CD4-positive, alpha-beta T cell treated with Interleukin-4 for 1 hour (primary cell): ENCODE data around the gene TTC28.
"Not testable (repeated sequence)": the region's sequence is repeated elsewhere in the genome, so short reads cannot be mapped to it uniquely, and the experiment has no call there.

Source experiments
- DNase-seq, 2 donors: peaks; one replicate each; pipeline ENCODE4 v3.0.0-alpha.2; 2020 to 2022

Gene TTC28

DNA sequence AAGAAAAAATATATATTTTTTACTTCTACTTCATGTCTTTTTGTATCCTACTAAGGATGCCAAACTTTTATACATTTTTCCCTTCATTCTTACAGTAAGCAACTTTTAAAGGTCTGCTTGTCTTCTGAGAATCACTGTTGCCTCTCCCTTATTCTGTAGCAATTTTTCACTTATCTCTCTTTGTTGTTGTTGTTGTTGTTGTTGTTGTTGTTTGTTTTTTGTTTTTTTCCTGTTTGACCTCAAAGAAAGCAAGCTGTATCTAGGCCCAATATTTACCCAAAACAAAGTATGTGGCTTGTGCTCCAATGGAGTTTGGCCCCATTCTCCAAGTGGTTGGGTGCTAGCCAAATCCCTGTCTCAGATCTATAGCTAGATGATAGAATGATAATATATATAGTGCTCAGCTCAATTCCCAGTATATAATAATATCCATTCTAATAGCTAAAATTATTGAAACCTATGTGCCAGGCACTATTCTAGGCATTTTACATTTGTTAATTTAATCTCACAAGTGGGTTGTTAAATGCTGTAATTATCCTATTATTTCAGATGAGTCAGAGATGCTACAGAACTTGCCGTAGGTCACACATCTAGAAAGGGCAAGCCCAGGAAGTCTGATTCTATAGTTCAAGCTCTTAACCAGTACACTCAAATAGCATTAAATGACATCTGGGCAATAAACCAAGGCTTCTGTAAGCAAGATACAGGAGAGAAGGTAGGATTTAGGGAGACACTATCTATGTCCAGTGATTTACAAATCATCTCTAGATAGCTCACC is 555.5 kb downstream of the TTC28 start:
- no peak for DNase-seq

DNA sequence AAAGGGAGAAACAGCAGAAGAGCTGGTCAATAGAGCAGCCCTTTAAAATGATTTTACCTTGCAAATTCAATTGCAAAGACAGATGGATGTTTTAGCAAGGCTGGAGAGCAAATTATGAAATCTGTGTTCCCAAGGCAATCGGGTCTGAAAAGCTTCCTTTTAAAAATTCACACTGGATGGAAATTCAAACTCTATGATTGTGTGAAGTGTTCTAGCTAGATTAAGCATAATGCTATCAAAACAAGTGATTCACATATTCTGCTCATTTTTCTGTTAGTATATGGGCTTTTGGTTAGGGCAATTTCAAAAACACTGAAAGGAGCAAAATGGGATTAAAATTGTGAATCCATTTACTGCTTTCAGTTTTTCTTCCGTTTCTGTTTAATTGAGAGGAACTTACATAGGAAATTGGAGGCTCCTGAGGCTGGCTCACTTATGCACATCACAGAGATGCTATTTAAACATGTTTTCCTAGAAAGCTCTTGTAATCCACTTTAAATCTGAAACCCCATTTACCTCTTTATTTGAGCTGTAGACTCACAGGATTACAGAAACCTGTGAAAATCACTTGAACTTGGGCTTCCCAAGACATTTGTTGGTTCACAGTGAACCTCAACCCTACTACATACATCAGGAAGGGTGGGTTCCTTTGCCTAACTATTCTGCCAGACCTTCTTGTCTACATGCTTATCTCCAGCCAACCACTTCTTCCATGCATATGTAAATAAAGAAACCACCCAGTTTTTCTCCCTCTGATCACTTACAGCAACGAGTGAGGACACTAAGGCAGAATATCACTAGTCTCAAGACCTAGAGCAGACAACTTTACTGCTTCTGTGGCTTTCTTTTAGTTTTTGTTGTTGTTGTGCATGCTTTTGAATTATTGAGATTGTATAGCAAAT is 558.7 kb downstream of the TTC28 start:
- DNase-seq = no peak

DNA sequence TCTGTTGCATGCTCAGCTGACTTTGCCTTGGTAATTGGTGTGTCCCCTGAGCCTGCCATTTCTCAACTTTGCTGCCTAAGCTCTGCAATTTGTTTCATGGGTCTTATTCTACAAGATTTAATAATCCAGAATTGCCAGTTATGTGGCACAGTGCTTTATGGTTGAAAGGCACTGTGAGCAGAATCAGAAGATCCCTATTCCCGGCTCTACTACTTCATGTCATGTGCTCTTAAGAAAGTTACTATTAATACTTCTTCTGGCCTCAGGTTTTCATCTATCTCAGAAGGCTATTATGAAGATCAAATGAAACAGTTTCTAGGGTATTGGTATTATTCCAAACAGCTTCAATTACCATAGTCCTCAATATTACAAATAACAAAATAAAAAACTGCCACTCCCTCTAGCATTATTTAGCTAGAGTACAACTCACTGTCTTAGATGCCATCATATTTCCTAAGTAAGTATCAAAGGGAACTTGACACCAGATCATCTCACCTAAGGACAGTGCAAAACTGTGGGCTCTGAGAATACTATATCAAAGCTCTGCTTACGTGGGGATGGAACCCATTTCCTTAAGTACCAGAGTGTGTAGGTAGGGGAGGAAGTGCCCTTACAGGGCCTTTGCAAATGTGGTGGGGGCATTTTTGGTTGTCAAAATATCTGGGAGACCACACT is 560.5 kb downstream of the TTC28 start:
- no peak for DNase-seq

DNA sequence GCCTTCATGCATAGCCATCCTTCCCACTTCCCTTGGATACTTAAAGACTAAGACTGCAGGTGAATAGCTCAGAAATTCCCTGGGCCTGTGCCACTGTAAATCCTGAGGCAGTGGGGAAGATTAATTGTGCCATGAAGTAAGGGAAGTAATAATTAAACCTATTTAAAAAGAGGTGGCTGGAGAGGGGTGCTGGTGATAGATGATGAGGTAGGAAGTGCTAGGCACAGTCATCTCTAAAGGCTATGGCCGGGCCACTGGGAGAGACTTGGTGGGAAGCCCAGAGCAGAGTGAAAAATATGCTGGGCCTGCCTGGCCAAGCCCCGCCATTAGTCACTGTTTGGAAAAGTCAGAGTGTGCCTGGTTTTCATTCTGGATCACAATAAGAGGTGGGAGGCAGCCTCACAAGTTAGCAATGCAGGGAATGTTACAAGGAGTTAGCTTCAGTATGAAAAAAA is 563.4 kb downstream of the TTC28 start:
- DNase-seq = no peak

DNA sequence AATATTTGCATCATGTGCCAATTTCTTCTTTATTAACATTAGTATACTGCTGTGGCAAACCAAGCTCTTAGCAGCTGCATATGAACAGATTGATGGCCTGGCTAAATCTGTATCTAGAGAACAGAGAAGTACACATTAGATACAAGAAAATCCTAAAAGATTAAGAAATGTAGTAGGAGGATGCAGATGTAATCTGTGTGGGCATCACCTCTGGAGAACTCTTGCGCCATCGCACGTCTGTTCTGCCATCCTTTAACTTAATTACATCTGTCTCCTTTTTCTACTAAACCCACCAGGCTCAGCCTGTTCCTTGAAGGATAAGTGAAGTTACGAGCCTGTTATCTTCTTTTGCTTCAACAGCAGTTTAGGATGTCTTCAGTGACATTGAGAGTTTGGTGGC is 564.2 kb downstream of the TTC28 start:
- no peak for DNase-seq

DNA sequence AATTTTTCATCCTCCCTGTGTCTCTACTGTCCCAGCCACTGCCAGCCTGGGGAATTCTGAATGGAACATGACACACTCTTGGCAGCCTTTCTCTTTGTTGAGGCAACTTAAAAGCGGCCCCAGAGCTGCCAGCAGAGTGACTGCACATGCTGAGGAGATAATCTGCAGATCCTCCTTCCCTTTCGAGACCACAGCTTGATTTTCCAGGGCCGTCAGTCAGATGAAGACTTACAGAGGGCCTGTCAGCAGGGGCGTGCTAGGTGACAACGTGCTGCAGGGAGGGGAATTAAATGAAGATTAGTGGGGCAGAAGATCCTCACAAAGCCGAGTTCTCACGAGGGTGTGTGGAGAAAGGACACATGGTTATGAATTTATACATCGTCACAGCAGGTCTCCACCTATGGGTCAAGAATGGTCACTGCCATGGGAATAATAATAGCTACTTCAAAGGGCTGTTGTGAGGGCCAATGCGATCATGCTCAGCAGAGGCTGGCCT is 567.0 kb downstream of the TTC28 start:
- no peak for DNase-seq

DNA sequence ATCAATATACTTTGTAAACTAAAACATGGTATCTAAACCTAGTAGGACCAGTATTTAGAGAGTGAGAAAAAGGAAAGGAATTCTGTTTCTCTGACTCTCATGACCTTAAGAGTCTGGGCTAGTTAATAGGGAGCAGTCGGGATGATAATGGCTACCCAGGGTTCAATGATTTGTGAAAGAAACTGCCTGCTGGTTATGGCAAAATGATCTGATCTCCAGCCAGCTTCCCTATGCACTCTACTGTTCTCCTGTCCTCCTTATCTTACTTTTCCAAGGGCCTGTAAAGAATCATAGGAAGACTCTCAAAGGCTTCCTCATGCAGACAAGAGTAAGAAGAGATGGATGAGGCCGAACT is 567.5 kb downstream of the TTC28 start:
- no peak for DNase-seq

DNA sequence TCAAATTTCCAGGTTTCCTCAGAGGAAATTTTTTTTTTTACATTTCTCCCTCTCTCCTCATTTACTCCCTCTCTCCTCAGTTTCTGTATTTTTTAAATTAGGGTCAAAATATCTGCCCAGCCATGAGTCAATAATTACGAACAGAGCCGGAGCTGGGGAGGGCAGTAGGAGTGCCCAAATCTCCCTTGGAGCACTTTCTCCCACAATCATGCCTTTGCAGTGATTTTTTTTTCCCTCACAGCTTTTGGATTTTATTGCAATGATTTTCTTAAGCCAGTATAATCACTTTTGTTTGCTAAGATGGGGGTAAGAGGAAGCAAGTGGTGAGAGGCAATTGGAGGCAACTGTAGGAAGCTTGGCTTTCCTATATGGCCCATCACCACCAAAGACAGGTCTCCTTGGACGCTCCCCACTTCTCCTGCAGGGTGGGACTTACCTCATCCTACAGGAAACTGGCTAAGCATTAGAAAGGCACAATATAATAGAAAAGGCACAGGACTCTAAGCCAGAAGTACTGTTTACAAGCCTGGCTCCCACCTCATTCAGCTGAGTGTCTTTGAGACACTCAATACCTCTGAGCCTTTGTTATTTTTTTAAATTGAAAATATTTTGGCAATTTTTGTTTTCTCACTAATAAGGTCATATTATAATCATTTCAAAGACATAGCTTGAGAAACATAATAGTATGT is 568.0 kb downstream of the TTC28 start:
- DNase-seq = no peak

DNA sequence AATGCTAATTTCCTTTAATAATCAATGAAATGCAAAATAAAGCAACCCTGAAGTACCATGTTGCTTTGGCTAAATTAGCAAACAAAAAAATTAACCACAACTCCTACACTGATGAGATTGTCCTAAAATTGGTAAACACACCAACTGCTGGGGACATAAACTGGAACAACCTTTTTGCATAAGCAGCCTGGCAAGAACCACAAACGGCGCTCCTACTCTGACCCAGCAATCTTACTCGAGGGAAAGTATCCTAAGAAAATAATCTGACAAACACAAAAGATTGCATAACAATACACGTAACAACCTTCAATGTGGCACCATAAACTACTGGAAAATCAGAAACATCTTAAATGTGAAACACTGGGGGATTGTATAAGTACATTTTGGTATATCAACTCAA is 570.8 kb downstream of the TTC28 start:
- DNase-seq = no peak

DNA sequence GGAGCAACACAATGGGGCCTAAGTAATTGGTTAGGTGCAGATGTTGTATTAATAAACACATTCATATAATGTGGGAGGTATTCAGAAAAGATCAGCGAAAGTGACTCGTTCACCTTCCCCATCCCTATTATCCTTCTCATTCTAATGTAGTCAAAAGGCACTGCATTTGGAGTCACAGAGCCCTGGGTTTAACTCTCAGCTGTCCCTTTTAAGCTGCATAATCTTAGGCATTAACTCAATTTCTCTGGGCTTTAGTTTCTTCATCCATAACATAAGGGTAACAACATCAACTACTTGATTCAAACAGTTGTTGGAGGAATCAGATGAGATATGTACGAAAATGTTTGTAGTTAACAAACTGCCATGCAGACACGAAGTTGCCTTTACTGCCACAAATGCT is 573.0 kb downstream of the TTC28 start:
- DNase-seq = no peak

DNA sequence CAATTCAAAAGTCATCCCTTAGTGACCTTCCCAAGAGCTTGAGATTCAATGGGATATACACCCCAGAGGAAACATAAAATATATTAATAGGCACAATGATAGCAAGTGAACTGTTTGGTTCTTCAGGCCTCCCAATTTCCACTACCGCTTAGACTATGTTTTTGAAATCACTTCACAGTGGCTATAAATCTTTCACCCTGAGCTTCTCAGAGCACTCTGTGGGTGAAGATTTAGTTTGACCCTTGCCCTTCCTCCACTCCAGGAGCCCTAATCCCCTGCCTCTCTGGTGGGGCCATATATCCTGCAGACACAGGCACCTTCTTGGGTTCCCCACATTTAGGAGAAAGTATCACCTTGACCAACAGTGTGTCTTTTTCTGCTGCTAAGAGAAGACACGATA is 573.7 kb downstream of the TTC28 start:
- no peak for DNase-seq

DNA sequence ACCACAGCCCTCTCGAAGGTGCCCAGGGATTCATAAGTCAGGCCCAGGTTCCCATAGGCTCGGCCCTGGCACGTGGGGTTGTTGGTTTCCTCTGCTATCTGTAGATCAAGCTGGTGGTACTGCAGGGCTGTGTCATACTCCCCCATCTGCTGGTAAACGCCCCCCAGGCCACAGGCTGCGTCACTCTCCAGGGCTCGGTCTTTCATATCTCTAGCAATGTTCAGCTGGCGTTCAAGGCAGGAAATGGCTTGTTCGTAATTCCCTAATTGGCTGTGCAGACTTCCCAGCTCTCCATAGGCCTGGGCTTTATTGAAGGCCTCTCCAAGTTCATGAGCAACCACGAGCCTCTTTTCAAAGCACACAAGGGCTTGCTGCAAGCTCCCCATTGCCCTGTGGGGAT is 574.2 kb downstream of the TTC28 start:
- DNase-seq = no peak

DNA sequence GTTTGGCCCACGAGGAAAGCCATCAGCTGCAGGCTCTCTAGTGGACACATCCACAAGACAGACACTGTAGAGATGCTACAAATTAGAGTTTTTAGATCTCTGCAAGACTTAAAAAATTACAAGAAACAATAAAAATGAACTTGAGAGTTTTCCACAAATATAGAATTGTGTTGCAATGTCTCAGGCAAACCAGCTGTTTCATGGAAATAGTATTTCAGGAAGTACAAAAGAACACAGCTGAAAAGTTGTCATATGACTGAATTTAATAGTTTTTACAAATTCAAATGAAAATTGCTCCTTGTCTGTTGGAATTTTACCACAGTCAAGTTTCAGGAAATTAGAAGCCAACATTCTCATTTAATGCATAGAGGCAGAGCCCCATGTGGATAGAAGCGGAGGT is 576.0 kb downstream of the TTC28 start:
- no peak for DNase-seq

DNA sequence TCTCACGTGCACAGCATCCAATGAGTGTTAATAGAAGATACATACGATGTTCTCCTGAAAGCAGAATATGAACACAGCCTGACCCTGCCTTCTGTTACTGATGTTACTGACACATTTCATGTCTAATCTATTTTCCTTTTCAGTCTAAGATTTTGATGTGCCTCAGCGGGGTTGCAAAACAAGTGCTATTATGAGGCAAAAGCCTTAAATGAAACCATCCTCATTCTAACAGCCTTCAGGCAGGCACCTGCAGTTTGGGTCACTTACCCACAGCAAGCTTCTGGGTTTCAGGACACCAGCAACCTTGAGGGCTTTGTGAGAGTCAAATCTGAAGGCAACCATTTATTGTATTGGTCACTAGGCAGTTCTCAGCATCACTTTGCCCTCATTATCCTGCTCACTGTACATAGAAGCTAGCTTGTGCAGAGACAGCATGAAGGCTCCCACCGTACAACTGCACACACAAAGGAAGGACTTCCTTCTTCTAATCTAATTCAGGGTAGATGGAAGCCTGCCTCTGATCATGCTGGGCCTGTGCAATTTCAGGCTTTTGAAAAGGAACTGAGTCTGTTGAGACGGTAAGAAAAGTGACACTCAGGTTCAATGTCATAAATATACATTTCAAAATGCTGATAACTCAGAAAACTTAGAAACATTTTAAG is 577.4 kb downstream of the TTC28 start:
- no peak for DNase-seq

DNA sequence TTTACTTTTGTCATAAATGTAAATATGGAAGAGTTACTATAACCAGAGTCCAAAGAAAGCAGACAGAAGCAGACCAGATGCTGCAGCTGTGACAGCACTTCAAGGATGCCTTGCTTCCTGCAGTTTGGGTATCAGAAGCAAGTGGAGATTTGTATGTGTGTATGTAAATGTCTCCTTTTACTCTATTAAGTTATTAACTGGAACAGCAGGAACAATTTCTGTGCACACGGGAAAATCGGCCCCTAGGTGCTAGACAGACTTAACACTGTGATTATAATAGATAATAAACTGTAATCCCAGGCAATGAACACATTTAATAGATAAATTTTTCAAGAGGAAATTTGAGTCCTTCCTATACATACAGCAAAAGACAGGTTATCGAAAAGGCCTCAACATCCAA is 582.0 kb downstream of the TTC28 start:
- no peak for DNase-seq

DNA sequence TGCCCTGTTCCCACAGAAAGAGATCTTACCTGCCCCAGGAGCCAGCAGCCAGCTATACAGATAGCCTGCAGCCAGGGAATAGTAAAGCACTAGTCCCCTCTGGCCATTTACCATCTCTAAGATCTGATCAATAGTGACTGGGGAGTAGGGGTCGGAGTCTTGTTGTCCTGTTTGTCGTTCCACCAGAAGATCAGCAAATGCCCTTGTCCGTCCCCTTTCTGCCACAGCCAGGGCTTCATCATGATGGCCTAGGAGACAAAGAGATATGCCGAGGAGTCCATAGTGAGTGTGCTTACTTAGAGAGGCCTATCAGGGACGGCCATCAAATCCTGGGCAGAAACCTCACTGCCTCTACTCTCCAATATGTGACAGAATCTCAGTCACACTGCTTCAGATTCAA is 583.5 kb downstream of the TTC28 start:
- DNase-seq = no peak

DNA sequence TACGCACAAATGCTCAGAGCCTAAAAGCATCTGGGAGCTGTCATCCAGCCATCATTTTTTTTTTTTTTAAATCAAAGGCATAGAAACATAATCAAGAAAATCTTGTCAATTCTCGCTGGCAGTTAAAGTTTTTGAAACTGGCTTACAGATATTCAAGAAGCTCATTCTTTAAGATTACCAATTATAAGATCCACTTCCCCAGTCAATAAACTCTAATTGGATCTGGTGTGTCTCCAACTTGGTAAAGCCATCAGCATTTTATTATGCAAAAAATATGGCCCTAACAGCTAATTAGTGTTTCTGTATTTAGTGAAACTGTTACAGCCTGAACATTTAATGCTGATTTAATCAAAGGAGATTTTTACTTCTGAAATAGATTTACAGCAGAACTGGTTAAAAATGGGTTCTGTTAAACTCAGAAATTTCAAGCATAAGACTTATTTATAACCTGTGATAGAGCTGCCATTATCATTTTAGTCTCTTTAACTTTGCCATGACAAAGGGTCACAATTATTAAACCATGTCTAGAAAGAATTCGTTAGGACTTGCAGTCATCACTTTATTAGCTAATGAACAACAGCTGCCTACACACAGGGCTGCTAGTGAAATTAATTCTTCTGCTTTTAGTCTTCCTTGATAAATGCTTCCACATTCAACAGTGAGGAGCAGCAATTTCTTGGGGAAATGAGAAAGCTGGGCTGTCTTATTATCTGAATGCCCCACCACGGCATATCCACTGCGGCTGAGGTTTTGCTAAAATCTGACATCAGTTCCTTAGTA is 584.1 kb downstream of the TTC28 start:
- no peak for DNase-seq

DNA sequence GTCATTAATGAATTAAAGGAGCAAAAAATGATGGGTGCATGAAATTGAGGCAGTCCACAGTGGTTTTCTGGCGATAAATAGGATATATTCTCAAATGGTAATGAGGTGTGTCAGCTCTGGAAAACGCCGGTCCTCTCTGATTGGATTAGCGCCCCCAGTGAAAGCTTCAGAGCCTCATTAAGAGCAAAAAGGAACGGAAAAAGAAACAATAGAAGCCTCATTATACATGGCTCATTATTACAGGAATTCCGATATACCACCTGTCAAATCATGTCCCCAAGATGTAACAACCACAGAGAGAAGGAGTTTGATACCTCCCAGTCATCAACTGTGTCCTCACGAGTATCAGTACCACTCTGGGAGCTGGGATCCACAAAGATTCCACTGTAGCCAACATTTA is 584.9 kb downstream of the TTC28 start:
- no peak for DNase-seq

DNA sequence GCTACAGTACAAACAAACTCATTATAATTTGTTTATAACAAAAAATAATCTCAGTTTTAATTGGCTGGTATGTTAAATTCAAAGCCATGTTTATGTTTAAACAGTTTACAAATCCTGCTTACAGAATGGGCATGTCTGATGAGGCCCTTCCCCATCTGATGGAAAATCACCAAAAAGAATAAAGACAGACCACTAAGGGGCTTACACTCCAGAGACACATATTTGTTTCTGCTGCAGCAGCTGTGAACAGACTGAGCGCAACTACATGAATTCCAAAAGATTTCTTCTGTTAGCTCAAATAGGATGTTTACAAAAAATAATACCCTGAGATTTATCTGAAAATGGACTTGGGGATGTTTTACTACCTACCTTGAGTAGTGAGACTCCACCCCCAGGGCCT is 585.9 kb downstream of the TTC28 start:
- DNase-seq = no peak

DNA sequence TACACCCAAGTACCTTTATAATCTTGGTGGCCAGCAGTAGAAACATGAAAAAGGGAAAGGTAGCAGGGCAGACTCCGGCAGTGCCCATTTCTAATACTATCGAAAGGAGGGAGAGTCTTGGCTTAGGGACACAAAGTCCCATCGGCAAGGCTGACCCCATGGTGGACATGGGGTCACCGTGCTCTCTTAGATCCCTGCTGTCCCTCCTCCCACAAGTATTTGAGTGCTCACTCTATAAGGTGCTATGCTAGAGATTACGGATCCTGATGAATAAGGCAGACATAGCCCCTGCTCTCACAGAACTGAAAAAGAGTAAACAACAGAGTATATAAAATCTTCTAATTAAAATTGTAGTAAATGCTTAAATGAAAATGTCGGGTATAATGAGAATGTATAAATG is 588.2 kb downstream of the TTC28 start:
- no peak for DNase-seq

DNA sequence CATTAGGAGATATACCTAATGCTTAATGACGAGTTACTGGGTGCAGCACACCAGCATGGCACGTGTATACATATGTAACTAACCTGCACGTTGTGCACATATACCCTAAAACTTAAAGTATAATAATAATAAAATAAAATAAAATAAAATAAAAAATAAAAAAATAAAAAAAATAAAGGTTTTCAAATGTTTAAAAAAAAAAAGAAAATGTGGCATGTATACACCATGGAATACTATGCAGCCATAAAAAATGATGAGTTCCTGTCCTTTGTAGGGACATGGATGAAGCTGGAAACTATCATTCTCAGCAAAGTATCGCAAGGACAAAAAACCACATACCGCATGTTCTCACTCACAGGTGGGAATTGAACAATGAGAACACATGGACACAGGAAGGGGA is 590.1 kb downstream of the TTC28 start:
- not testable (repeated sequence) for DNase-seq

DNA sequence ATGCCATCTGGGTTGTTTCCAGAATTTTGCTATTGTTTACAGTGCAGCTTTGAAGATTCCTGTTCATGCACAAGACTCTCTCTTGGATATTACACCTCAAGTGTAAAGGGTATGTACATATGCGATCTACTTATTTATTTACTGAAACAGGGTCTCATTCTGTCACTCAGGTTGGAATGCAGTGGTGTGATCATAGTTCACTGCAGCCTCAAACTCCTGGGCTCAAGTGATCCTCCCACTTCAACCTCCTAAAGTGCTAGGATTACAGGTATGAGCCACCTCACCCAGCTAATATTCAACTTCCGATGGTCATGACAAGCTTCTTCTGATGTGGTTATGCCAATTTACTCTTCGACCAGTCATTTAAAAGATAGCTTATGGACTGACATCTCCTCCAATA is 602.5 kb downstream of the TTC28 start:
- DNase-seq = no peak
